HG02759 (cell line): ENCODE measurements around the gene BRAF.
"Not testable (repeated sequence)": the region's sequence is repeated elsewhere in the genome, so short reads cannot be mapped to it uniquely, and the experiment has no call there.

ENCODE experiments used
- ATAC-seq: cut with Tn5 transposase; IDR thresholded peaks from one replicate; pipeline ENCODE4 v1.9.1; 2021; ENCODE audit warnings: mild to moderate bottlenecking, moderate library complexity; ENCODE audit not compliant: unreplicated experiment

The BRAF gene

GRCh38 chr7:140778568-140778967, 146.2 kb downstream of the BRAF start:
- ATAC-seq: no peak

GRCh38 chr7:140774371-140774770, 150.4 kb downstream of the BRAF start:
- ATAC-seq: no peak

GRCh38 chr7:140773104-140773503, 151.6 kb downstream of the BRAF start:
- no peak for ATAC-seq

- no peak for ATAC-seq
Observed at GRCh38 chr7:140771826-140772225, 152.9 kb downstream of the BRAF start.

GRCh38 chr7:140769852-140770251, 154.9 kb downstream of the BRAF start:
- ATAC-seq: no peak

GRCh38 chr7:140767418-140767817, 157.3 kb downstream of the BRAF start:
- no peak for ATAC-seq

GRCh38 chr7:140765441-140765840, 159.3 kb downstream of the BRAF start:
- not testable (repeated sequence) for ATAC-seq

GRCh38 chr7:140763166-140763565, 161.6 kb downstream of the BRAF start:
- not testable (repeated sequence) for ATAC-seq

GRCh38 chr7:140761375-140761774, 163.4 kb downstream of the BRAF start:
- not testable (repeated sequence) for ATAC-seq

- no peak for ATAC-seq
Observed at GRCh38 chr7:140754506-140754905, 170.2 kb downstream of the BRAF start.

- no peak for ATAC-seq
Observed at GRCh38 chr7:140752533-140752932, 172.2 kb downstream of the BRAF start.

- no peak for ATAC-seq
Observed at GRCh38 chr7:140746751-140747150, 178.0 kb downstream of the BRAF start.

GRCh38 chr7:140745266-140746058, 179.3 kb downstream of the BRAF start:
- no peak for ATAC-seq

- ATAC-seq: no peak
Observed at GRCh38 chr7:140744005-140744404, 180.7 kb downstream of the BRAF start.

- not testable (repeated sequence) for ATAC-seq
Observed at GRCh38 chr7:140743255-140743654, 181.5 kb downstream of the BRAF start.

GRCh38 chr7:140738280-140738679, 186.4 kb downstream of the BRAF start:
- ATAC-seq: no peak

- ATAC-seq: no peak
Observed at GRCh38 chr7:140734729-140735128, 190.0 kb downstream of the BRAF start.

- no peak for ATAC-seq
Observed at GRCh38 chr7:140734096-140734495, 190.6 kb downstream of the BRAF start.

- no peak for ATAC-seq
Observed at GRCh38 chr7:140732416-140732815, 192.3 kb downstream of the BRAF start.

- ATAC-seq: no peak
Observed at GRCh38 chr7:140726281-140726680, 198.4 kb downstream of the BRAF start.

GRCh38 chr7:140724706-140725105, 200.0 kb downstream of the BRAF start:
- ATAC-seq: no peak

GRCh38 chr7:140723574-140723973, 201.2 kb downstream of the BRAF start:
- ATAC-seq: no peak

- ATAC-seq: no peak
Observed at GRCh38 chr7:140723006-140723405, 201.7 kb downstream of the BRAF start.
